Common myeloid progenitor, CD34-positive (primary cell): ENCODE results near the gene INO80.

ENCODE experiments used
- CTCF ChIA-PET: fragments of 350-600 bp; sonication (Branson Sonifier 250); formaldehyde crosslinking; loops from one replicate; lab custom pipeline; 2021; ENCODE audit warnings: antibody characterized with exemption; lab: Charles Lee
- POLR2A ChIA-PET: fragments of 350-600 bp; sonication (Branson Sonifier 250); formaldehyde crosslinking; loops from one replicate; lab custom pipeline; 2021; ENCODE audit warnings: antibody characterized with exemption; lab: Charles Lee
- DNase-seq, 3 donors: peaks; one replicate each; pipeline versions ENCODE4 v3.0.0 to v3.0.0-alpha.2; 2013
- H3K27ac ChIP-seq, 2 experiments: 1 replicate in 1 of 2; 2 replicates in 1 of 2; pipeline ENCODE4 v1.7.0; 2013; ENCODE audit warnings: inconsistent platforms in 2 of 2, low read length in 2 of 2, mild to moderate bottlenecking in 2 of 2, low read depth in 1 of 2, moderate library complexity in 1 of 2; ENCODE audit not compliant: severe bottlenecking in 2 of 2, insufficient read depth in 1 of 2, poor library complexity in 1 of 2
- H3K27me3 ChIP-seq, 5 experiments: replicated peaks in 2 of 5; 1 replicate in 3 of 5; 2 replicates in 2 of 5; pipeline versions ENCODE4 v1.6.1 to v1.7.0; 2013; ENCODE audit warnings: low read length in 4 of 5, mild to moderate bottlenecking in 2 of 5, moderate library complexity in 2 of 5, inconsistent platforms in 1 of 5; ENCODE audit not compliant: insufficient read depth in 5 of 5, control insufficient read depth in 4 of 5
- H3K36me3 ChIP-seq, 4 experiments: 1 replicate in 2 of 4; 2 replicates in 2 of 4; pipeline versions ENCODE4 v1.6.1 to v1.7.0; 2013; ENCODE audit warnings: low read length in 3 of 4, control low read depth in 1 of 4, mild to moderate bottlenecking in 1 of 4; ENCODE audit not compliant: control insufficient read depth in 4 of 4, insufficient read depth in 4 of 4
- H3K4me1 ChIP-seq, 4 experiments: 1 replicate in 3 of 4; 2 replicates in 1 of 4; pipeline versions ENCODE4 v1.6.1 to v1.7.1; 2013; ENCODE audit warnings: low read length in 3 of 4, mild to moderate bottlenecking in 3 of 4, control low read depth in 1 of 4, inconsistent platforms in 1 of 4, moderate library complexity in 1 of 4; ENCODE audit not compliant: control insufficient read depth in 4 of 4, insufficient read depth in 4 of 4; ENCODE audit errors: control extremely low read depth in 1 of 4
- H3K4me3 ChIP-seq, 7 experiments: 1 replicate in 4 of 7; 2 replicates in 3 of 7; pipeline versions ENCODE4 v1.5.1 to v1.7.0; 2013; ENCODE audit warnings: mild to moderate bottlenecking in 7 of 7, low read length in 6 of 7, moderate library complexity in 6 of 7, inconsistent platforms in 2 of 7, low read depth in 2 of 7, control low read depth in 1 of 7; ENCODE audit not compliant: insufficient read depth in 4 of 7, control insufficient read depth in 1 of 7; ENCODE audit errors: extremely low read depth in 1 of 7
- H3K9me3 ChIP-seq, 5 experiments: 1 replicate in 4 of 5; 2 replicates in 1 of 5; pipeline versions ENCODE4 v1.6.1 to v1.7.1; 2013; ENCODE audit warnings: low read length in 4 of 5, mild to moderate bottlenecking in 2 of 5, inconsistent platforms in 1 of 5, low read depth in 1 of 5, moderate library complexity in 1 of 5; ENCODE audit not compliant: control insufficient read depth in 4 of 5, insufficient read depth in 2 of 5; ENCODE audit errors: control extremely low read depth in 1 of 5
- WGBS: methylation state at CpG from one replicate; pipeline ENCODE4 v1.1.5; 2013; ENCODE audit not compliant: insufficient coverage; 5-methylcytosine and 5-hydroxymethylcytosine counted together

Gene INO80

DNA sequence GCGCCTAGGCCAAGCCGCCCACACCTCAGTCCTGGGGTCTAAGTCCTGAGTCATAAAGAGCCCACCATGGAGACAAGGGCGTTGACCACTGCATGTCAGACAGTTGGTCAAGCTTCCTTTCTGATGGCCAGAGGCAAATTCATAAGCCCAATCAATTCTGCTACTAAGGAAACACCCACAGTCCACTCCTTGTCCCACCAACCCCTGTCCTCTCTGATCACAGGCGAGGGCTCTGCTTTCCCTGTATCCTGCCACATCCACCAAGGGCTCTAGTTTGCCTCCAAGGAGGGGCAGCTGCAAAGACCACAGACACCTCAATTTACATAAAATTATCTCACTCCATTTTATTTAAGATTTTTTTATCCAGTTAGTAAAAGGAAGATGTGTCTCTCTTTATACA lies 137.5 kb downstream of the INO80 start:
- ChIA-PET CTCF (interaction anchor here (1.2 kb wide), 1 partner anchor 37 kb away, joined by 3 read pairs; no protein-coding TSS in a partner anchor), POLR2A (no interaction called here)
- Histone ChIP-seq H3K9me3 (no peaks in the 10 kb centered on the region), H3K4me3 (no peak overlapping the region), H3K27me3 (no peaks in the 10 kb centered on the region), H3K27ac (no peak overlapping the region), H3K36me3 (peaks cover 31 to 81% (median 62%) of the 10 kb centered on the region in 4 experiments), H3K4me1 (no peaks in the 10 kb centered on the region)
- 100% methylated on average over 3 of the region's 4 CpGs for WGBS
- DNase-seq, result no peak

DNA sequence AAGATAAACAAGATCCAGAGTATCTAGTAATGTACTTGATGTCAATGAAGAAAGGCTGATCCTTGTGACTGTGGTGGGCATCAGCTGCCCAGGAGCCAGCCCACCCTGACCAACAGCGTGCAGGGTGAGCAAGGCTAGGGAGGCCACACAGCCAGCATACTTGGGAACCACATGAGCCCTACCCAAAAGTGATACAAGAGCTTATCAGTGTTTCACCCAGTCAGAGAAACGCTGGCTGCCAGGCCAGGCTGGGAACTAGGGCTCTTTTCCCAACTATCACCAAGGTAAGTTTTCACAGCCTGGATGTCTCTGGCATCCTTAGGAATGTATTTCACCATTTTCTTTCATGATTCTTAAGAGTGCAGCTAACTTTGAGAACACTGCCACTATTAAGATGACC lies 137.9 kb downstream of the INO80 start:
- CTCF ChIA-PET, result interaction anchor here (1.2 kb wide), 1 partner anchor 36 kb away, joined by 3 read pairs; no protein-coding TSS in a partner anchor
- H3K9me3 ChIP-seq, result no peaks in the 10 kb centered on the region

DNA sequence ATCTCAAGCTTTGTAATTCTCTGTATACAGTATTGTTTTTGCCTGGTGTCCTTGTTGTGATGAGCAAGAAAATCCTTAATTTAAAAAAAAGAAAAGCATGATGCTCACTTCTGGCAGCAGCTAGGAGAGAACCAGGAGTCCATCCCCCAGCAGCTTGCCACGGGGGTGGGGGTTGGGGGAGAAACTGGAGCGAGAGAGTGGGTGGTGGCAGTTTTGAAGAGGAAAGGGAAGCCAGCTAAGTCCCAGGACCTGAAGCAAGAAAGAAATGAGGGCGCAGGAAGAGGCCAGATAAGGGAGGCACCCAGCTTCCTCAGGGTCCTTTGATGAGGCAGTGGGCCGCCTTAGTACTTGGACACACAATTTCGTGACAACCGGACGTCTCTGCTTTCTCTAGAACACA lies 139.3 kb downstream of the INO80 start:
- H3K9me3 ChIP-seq, result no peaks in the 10 kb centered on the region
- WGBS, result 78% methylated on average over 5 of the region's 7 CpGs
- no peaks in the 10 kb centered on the region for H3K4me1 ChIP-seq
- DNase-seq, result no peak
- H3K4me3 ChIP-seq, result no peak overlapping the region
- no peaks in the 10 kb centered on the region for H3K27me3 ChIP-seq
- POLR2A ChIA-PET, result no interaction called here
- H3K36me3 ChIP-seq, result peaks cover 26 to 64% (median 47%) of the 10 kb centered on the region in 4 experiments
- CTCF ChIA-PET, result interaction anchor here (1.0 to 2.2 kb wide), 5 partner anchors 12 to 74 kb away, joined by 4 to 10 read pairs (median 4); no protein-coding TSS in a partner anchor
- no peak overlapping the region for H3K27ac ChIP-seq

More for the DNA sequence above, 137.9 kb downstream of the INO80 start:
- H3K27me3 ChIP-seq, result no peaks in the 10 kb centered on the region
- H3K4me3 ChIP-seq, result no peak overlapping the region
- DNase-seq, result no peak
- H3K36me3 ChIP-seq, result peaks cover 29 to 77% (median 58%) of the 10 kb centered on the region in 4 experiments
- WGBS, result 88% methylated on average over 2 of the region's 2 CpGs
- peak overlapping the region in 1 of 2 experiments; percentile 2 for H3K27ac ChIP-seq
- H3K4me1 ChIP-seq, result no peaks in the 10 kb centered on the region
- POLR2A ChIA-PET, result no interaction called here

DNA sequence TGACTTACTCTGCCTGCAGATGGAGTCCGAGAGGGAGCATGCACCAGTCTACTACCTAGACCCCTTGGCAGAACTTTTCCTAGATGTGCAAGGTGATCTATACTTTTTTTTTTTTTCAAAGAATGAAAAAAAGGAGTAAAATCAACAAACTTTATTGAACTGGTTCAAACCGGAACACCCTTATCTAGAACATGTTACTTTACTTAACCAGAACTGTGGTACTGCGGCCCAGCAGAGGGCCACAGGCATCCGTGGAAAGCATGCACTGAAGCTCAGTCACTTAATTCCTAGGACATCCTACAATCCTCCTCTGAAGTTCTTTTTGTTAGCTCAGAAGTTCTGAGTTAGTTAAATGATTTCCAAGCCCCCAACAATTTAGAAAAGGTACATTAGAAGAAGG lies 141.2 kb downstream of the INO80 start:
- Histone ChIP-seq H3K27ac (no peak overlapping the region), H3K4me1 (no peaks in the 10 kb centered on the region), H3K9me3 (no peaks in the 10 kb centered on the region), H3K4me3 (no peak overlapping the region), H3K27me3 (no peaks in the 10 kb centered on the region), H3K36me3 (peaks cover 16 to 45% (median 29%) of the 10 kb centered on the region in 4 experiments)
- 100% methylated on average over 1 of the region's 4 CpGs for WGBS
- POLR2A ChIA-PET, result no interaction called here
- no peak for DNase-seq
- CTCF ChIA-PET, result interaction anchor here (0.7 to 2.2 kb wide), 5 partner anchors 10 to 252 kb away, joined by 3 to 10 read pairs (median 4); no protein-coding TSS in a partner anchor

DNA sequence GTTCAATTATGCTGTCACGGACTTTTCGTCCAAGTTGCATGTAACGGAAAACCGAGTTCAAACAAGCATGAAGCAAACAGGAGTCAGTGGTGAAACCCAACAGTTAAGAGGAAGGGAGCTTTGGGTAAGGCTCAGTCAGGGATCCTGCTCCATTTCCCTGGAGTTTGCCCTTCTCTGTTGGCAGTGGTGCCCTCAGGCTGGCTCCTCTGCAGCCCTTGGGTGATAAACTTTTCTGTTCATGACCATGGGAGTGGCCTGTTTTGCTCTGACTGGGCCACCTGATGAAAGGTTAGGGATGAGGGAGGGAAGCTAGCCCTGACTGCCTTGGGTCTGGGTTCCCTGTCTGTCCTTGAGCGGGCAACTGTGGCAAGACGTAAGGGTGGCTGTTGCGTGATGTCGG lies 146.7 kb downstream of the INO80 start:
- ChIA-PET POLR2A (no interaction called here), CTCF (interaction anchor here (0.9 to 1.4 kb wide), 2 partner anchors 12 to 18 kb away, joined by 3 to 4 read pairs; no protein-coding TSS in a partner anchor)
- DNase-seq, result no peak
- no peaks in the 10 kb centered on the region for H3K4me1 ChIP-seq
- no peak overlapping the region for H3K27ac ChIP-seq
- no peaks in the 10 kb centered on the region for H3K27me3 ChIP-seq
- WGBS, result 92% methylated on average over 4 of the region's 8 CpGs
- H3K36me3 ChIP-seq, result no peaks in the 10 kb centered on the region
- H3K9me3 ChIP-seq, result no peaks in the 10 kb centered on the region
- H3K4me3 ChIP-seq, result no peak overlapping the region

DNA sequence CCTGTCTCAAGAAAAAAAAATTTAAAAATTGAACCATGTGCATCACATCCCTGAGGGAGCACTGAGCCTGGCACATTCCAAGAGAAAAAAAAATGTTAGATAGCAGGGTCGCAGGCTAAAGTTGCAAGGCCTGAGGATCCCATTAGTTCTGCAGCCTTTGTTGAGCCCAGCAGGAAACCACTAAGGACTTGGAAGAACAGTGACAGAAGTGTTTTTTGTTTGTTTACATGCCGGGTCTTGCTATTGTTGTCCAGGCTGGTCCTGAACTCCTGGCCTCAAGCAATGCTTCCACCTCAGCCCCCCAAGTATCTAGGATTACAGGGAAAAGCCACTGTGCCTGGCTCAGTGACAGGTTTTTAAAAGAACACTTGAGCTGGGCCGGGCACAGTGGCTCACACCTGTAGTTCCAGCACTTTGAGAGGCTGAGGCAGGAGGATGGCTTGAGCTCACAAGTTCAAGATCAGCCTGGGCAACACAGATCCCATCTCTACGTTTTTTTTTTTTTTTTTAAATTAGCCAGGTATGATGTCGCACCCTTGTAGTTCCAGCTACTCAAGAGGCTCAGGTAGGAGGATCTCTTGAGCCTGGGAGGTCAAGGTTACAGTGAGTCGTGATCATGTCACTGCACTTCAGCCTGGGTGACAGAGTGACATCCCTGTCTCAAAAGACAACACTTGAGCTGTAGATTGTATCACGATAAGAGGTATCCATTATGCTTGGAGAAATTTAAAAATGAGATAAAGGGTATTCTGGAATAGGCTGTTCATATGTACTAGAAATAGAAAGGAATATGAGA lies 147.6 kb downstream of the INO80 start:
- Histone ChIP-seq H3K4me3 (no peak overlapping the region), H3K27me3 (no peaks in the 10 kb centered on the region), H3K27ac (no peak overlapping the region), H3K9me3 (no peaks in the 10 kb centered on the region), H3K4me1 (no peaks in the 10 kb centered on the region), H3K36me3 (no peaks in the 10 kb centered on the region)
- 89% methylated on average over 6 of the region's 7 CpGs for WGBS
- DNase-seq, result no peak
- ChIA-PET CTCF (interaction anchor here (0.9 to 1.4 kb wide), 2 partner anchors 11 to 19 kb away, joined by 3 to 4 read pairs; no protein-coding TSS in a partner anchor), POLR2A (no interaction called here)

DNA sequence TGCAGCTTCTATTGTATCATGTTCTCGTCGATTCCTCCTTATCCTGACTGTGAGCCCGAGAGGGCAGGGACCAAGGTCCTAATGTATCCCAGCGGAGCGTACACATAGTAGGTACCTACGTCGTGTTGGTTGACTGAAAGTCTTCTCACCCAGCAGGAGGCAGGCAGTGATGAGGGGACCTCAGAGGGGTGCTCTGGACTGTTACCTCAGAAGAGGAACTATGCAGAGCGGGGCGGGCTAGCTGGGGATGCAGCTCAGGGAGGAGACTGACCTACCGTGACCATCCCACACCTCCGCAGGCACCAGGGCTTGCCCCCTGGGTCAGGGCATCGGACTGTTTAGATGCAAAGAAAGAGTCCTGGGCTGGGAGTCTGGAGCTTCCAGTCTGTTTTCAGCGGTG lies 151.4 kb downstream of the INO80 start:
- CTCF ChIA-PET, result interaction anchor here (0.9 to 2.3 kb wide), 8 partner anchors 11 to 59 kb away, joined by 3 to 11 read pairs (median 4); no protein-coding TSS in a partner anchor
- no peak overlapping the region for H3K27ac ChIP-seq
- H3K4me1 ChIP-seq, result peaks cover 0 to 9% (median 6%) of the 10 kb centered on the region in 4 experiments
- H3K4me3 ChIP-seq, result no peak overlapping the region
- POLR2A ChIA-PET, result interaction anchor here (1.3 kb wide), 1 partner anchor 10 kb away, joined by 3 read pairs; no protein-coding TSS in a partner anchor
- no peaks in the 10 kb centered on the region for H3K27me3 ChIP-seq
- no peaks in the 10 kb centered on the region for H3K9me3 ChIP-seq
- 79% methylated on average over 8 of the region's 13 CpGs for WGBS
- DNase-seq, result no peak
- no peaks in the 10 kb centered on the region for H3K36me3 ChIP-seq
